ENCODE results near the gene TGFA. TPM values are rescaled to one million over a fixed set of nuclear protein-coding genes. Genes with fewer than 3 reads are reported as not detected.

Gene TGFA
- total and polyA plus RNA-seq, 4 donors = 1.1 to 2.9 (median 1.7) TPM

- Histone ChIP-seq H3K4me1 (ENCODE audit: control insufficient read depth in 4 of 4, insufficient read depth in 4 of 4, low read length in 3 of 4) (no peaks in the 10 kb centered on the region), H3K4me3 (ENCODE audit: low read depth in 1 of 3, low read length in 3 of 3) (no peak overlapping the region), H3K27ac (ENCODE audit: low read depth in 1 of 2, low read length in 2 of 2) (no peak overlapping the region), H3K27me3 (ENCODE audit: control insufficient read depth in 4 of 4, insufficient read depth in 4 of 4, low read length in 3 of 4) (no peaks in the 10 kb centered on the region), H3K9me3 (ENCODE audit: control insufficient read depth in 4 of 4, low read length in 3 of 4) (no peaks in the 10 kb centered on the region), H3K9ac (ENCODE audit: low read depth in 1 of 2, low read length in 2 of 2) (no peak overlapping the region), H3K36me3 (ENCODE audit: control insufficient read depth in 4 of 4, insufficient read depth in 3 of 4, low read depth in 1 of 4, low read length in 3 of 4) (no peaks in the 10 kb centered on the region)
- TF ChIP-seq MAX (IDR thresholded peaks at IDR 0.05) (no peak), RXRA (IDR thresholded peaks at IDR 0.05) (no peak), TAF1 (conservative IDR thresholded peaks at IDR 0.05) (no peak), HNF4G (IDR thresholded peaks at IDR 0.05) (no peak), ATF3 (IDR thresholded peaks at IDR 0.05) (no peak), HNF4A (conservative IDR thresholded peaks at IDR 0.05) (no peak), RAD21 (IDR thresholded peaks at IDR 0.05) (no peak), FOXA1 (IDR thresholded peaks at IDR 0.05) (no peak), GABPA (IDR thresholded peaks at IDR 0.05 in 1 of 2, conservative IDR thresholded peaks at IDR 0.05 in 1 of 2) (no peak), NR2F2 (IDR thresholded peaks at IDR 0.05) (no peak), YY1 (IDR thresholded peaks at IDR 0.05) (no peak), EGR1 (IDR thresholded peaks at IDR 0.05; ENCODE audit: low read depth in 2 of 2) (no peak), SP1 (IDR thresholded peaks at IDR 0.05) (no peak), FOXA2 (IDR thresholded peaks at IDR 0.05) (no peak), ZBTB33 (IDR thresholded peaks at IDR 0.05) (no peak), CTCF (IDR thresholded peaks at IDR 0.05; ENCODE audit: low read depth, low read length, missing input control) (no peak), JUND (IDR thresholded peaks at IDR 0.05) (no peak), REST (IDR thresholded peaks at IDR 0.05) (no peak)
- DNase-seq (ENCODE audit: low spot score) = no peak
Measured at GRCh38 chr2:70561893-70562292, 8.3 kb upstream of the TGFA start.

All from liver (tissue), 9 donors.